Activated naive CD8-positive, alpha-beta T cell treated with anti-CD3 and anti-CD28 coated beads for 36 hours (primary cell): ENCODE measurements around the gene SPATA16. TPM values are rescaled to one million over a fixed set of nuclear protein-coding genes. Genes with fewer than 3 reads are reported as not detected.
"Not testable (repeated sequence)": the region's sequence is repeated elsewhere in the genome, so short reads cannot be mapped to it uniquely, and the experiment has no call there.

ENCODE experiments used
- DNase-seq: peaks from one replicate; pipeline ENCODE4 v3.0.0; 2021
- H3K27ac Mint-ChIP-seq: one replicate; pipeline ENCODE4 v1.8.0; 2022; ENCODE audit warnings: mild to moderate bottlenecking, moderate library complexity, mixed read lengths
- H3K27me3 Mint-ChIP-seq: one replicate; pipeline ENCODE4 v1.8.0; 2022; ENCODE audit warnings: mild to moderate bottlenecking, mixed read lengths
- H3K36me3 Mint-ChIP-seq: one replicate; pipeline ENCODE4 v1.8.0; 2021; ENCODE audit warnings: mild to moderate bottlenecking, mixed read lengths
- H3K4me1 Mint-ChIP-seq: one replicate; pipeline ENCODE4 v1.8.0; 2021; ENCODE audit warnings: mixed read lengths
- H3K4me3 Mint-ChIP-seq: one replicate; pipeline ENCODE4 v1.8.0; 2022; ENCODE audit warnings: mild to moderate bottlenecking, moderate library complexity, mixed read lengths
- H3K9me3 Mint-ChIP-seq: one replicate; pipeline ENCODE4 v1.8.0; 2022; ENCODE audit warnings: mixed read lengths
- total RNA-seq, 2 experiments: library from RNA; stranded (reverse); gene quantifications; one replicate each; pipeline ENCODE4 v1.2.3, GENCODE V29; 2021

SPATA16 gene
- total RNA-seq, 2 experiments from 2014 or later = not detected

- no peaks in the 10 kb centered on the region for H3K36me3 Mint-ChIP-seq
- DNase-seq = no peak
- H3K4me3 Mint-ChIP-seq = no peak overlapping the region
- H3K27ac Mint-ChIP-seq = no peak overlapping the region
- no peaks in the 10 kb centered on the region for H3K27me3 Mint-ChIP-seq
- no peaks in the 10 kb centered on the region for H3K9me3 Mint-ChIP-seq
- H3K4me1 Mint-ChIP-seq = no peaks in the 10 kb centered on the region
Measured at GRCh38 chr3:173037840-173038483, 103.1 kb downstream of the SPATA16 start.

GRCh38 chr3:173030273-173030672 lies 110.8 kb downstream of the SPATA16 start:
- Mint-ChIP-seq H3K4me3 (no peak overlapping the region), H3K27me3 (no peaks in the 10 kb centered on the region), H3K4me1 (no peaks in the 10 kb centered on the region), H3K27ac (no peak overlapping the region), H3K9me3 (no peaks in the 10 kb centered on the region), H3K36me3 (no peaks in the 10 kb centered on the region)
- no peak for DNase-seq

- no peaks in the 10 kb centered on the region for H3K36me3 Mint-ChIP-seq
- H3K27me3 Mint-ChIP-seq = no peaks in the 10 kb centered on the region
- no peaks in the 10 kb centered on the region for H3K4me1 Mint-ChIP-seq
- H3K27ac Mint-ChIP-seq = no peak overlapping the region
- H3K9me3 Mint-ChIP-seq = no peaks in the 10 kb centered on the region
- DNase-seq = no peak
- H3K4me3 Mint-ChIP-seq = no peak overlapping the region
Measured at GRCh38 chr3:173028351-173028750, 112.7 kb downstream of the SPATA16 start.

GRCh38 chr3:173027429-173027828 lies 113.6 kb downstream of the SPATA16 start:
- Mint-ChIP-seq H3K27me3 (no peaks in the 10 kb centered on the region), H3K9me3 (no peaks in the 10 kb centered on the region), H3K4me3 (no peak overlapping the region), H3K4me1 (no peaks in the 10 kb centered on the region), H3K36me3 (no peaks in the 10 kb centered on the region), H3K27ac (no peak overlapping the region)
- no peak for DNase-seq

- Mint-ChIP-seq H3K27ac (no peak overlapping the region), H3K27me3 (no peaks in the 10 kb centered on the region), H3K36me3 (no peaks in the 10 kb centered on the region), H3K4me3 (no peak overlapping the region), H3K9me3 (no peaks in the 10 kb centered on the region), H3K4me1 (no peaks in the 10 kb centered on the region)
- no peak for DNase-seq
Measured at GRCh38 chr3:173025941-173026340, 115.1 kb downstream of the SPATA16 start.

GRCh38 chr3:173021547-173022185 lies 119.4 kb downstream of the SPATA16 start:
- Mint-ChIP-seq H3K4me1 (no peaks in the 10 kb centered on the region), H3K36me3 (no peaks in the 10 kb centered on the region), H3K27ac (no peak overlapping the region), H3K4me3 (no peak overlapping the region), H3K27me3 (no peaks in the 10 kb centered on the region), H3K9me3 (no peaks in the 10 kb centered on the region)
- DNase-seq = no peak

GRCh38 chr3:173020128-173020527 lies 120.9 kb downstream of the SPATA16 start:
- H3K4me1 Mint-ChIP-seq, DNase-seq, H3K9me3 Mint-ChIP-seq, H3K27ac Mint-ChIP-seq, H3K4me3 Mint-ChIP-seq, H3K36me3 Mint-ChIP-seq, H3K27me3 Mint-ChIP-seq: not testable (repeated sequence)

GRCh38 chr3:173019378-173019777 lies 121.7 kb downstream of the SPATA16 start:
- no peaks in the 10 kb centered on the region for H3K4me1 Mint-ChIP-seq
- no peaks in the 10 kb centered on the region for H3K36me3 Mint-ChIP-seq
- DNase-seq = no peak
- H3K9me3 Mint-ChIP-seq = no peaks in the 10 kb centered on the region
- no peak overlapping the region for H3K27ac Mint-ChIP-seq
- H3K4me3 Mint-ChIP-seq = no peak overlapping the region
- H3K27me3 Mint-ChIP-seq = no peaks in the 10 kb centered on the region

- Mint-ChIP-seq H3K4me1 (no peaks in the 10 kb centered on the region), H3K4me3 (no peak overlapping the region), H3K27ac (no peak overlapping the region), H3K9me3 (no peaks in the 10 kb centered on the region), H3K36me3 (no peaks in the 10 kb centered on the region), H3K27me3 (no peaks in the 10 kb centered on the region)
- no peak for DNase-seq
Measured at GRCh38 chr3:173018758-173019157, 122.3 kb downstream of the SPATA16 start.

- Mint-ChIP-seq H3K9me3 (no peaks in the 10 kb centered on the region), H3K4me3 (no peak overlapping the region), H3K4me1 (no peaks in the 10 kb centered on the region)
Measured at GRCh38 chr3:173013219-173013832, 127.7 kb downstream of the SPATA16 start.

GRCh38 chr3:173009410-173009809 lies 131.6 kb downstream of the SPATA16 start:
- no peaks in the 10 kb centered on the region for H3K9me3 Mint-ChIP-seq
- H3K4me3 Mint-ChIP-seq = no peak overlapping the region
- no peak for DNase-seq
- H3K36me3 Mint-ChIP-seq = no peaks in the 10 kb centered on the region
- no peak overlapping the region for H3K27ac Mint-ChIP-seq
- peaks cover 1% of the 10 kb centered on the region for H3K27me3 Mint-ChIP-seq
- H3K4me1 Mint-ChIP-seq = no peaks in the 10 kb centered on the region

More at GRCh38 chr3:173013219-173013832, 127.7 kb downstream of the SPATA16 start:
- H3K27ac Mint-ChIP-seq = no peak overlapping the region
- H3K36me3 Mint-ChIP-seq = no peaks in the 10 kb centered on the region
- no peak for DNase-seq
- no peaks in the 10 kb centered on the region for H3K27me3 Mint-ChIP-seq

GRCh38 chr3:173008978-173009377 lies 132.1 kb downstream of the SPATA16 start:
- no peak overlapping the region for H3K27ac Mint-ChIP-seq
- H3K36me3 Mint-ChIP-seq = no peaks in the 10 kb centered on the region
- no peak overlapping the region for H3K4me3 Mint-ChIP-seq
- no peak for DNase-seq
- H3K27me3 Mint-ChIP-seq = peaks cover 3% of the 10 kb centered on the region
- no peaks in the 10 kb centered on the region for H3K9me3 Mint-ChIP-seq
- no peaks in the 10 kb centered on the region for H3K4me1 Mint-ChIP-seq

GRCh38 chr3:173007079-173007723 lies 133.8 kb downstream of the SPATA16 start:
- no peaks in the 10 kb centered on the region for H3K4me1 Mint-ChIP-seq
- H3K27ac Mint-ChIP-seq = no peak overlapping the region
- peaks cover 3% of the 10 kb centered on the region for H3K27me3 Mint-ChIP-seq
- H3K4me3 Mint-ChIP-seq = no peak overlapping the region
- no peak for DNase-seq
- no peaks in the 10 kb centered on the region for H3K9me3 Mint-ChIP-seq
- no peaks in the 10 kb centered on the region for H3K36me3 Mint-ChIP-seq

- DNase-seq = no peak
- Mint-ChIP-seq H3K27me3 (peaks cover 3% of the 10 kb centered on the region), H3K4me1 (no peaks in the 10 kb centered on the region), H3K9me3 (no peaks in the 10 kb centered on the region), H3K27ac (no peak overlapping the region), H3K4me3 (no peak overlapping the region), H3K36me3 (no peaks in the 10 kb centered on the region)
Measured at GRCh38 chr3:173006006-173006405, 135.0 kb downstream of the SPATA16 start.

GRCh38 chr3:173004681-173005080 lies 136.4 kb downstream of the SPATA16 start:
- Mint-ChIP-seq H3K9me3 (peaks cover 2% of the 10 kb centered on the region), H3K4me3 (no peak overlapping the region), H3K4me1 (no peaks in the 10 kb centered on the region), H3K27ac (no peak overlapping the region), H3K36me3 (peaks cover 2% of the 10 kb centered on the region), H3K27me3 (peaks cover 3% of the 10 kb centered on the region)
- DNase-seq = no peak
